IMR-90 (cell line): ENCODE data around the gene GALNT17. TPM values are rescaled to one million over a fixed set of nuclear protein-coding genes. Genes with fewer than 3 reads are reported as not detected.

Experiments used
- ATAC-seq: fragments of 200-7000 bp; cut with Tn5 transposase; 2 replicates; pipeline ENCODE4 v1.9.1; 2020; ENCODE audit warnings: low read depth, mild to moderate bottlenecking, moderate library complexity
- BruUV-seq: library from RNA; stranded (reverse); fragments of 400-500 nt; replicated peaks from 2 replicates; lab custom pipeline; 2021; lab: Mats Ljungman, UMichigan
- CTCF ChIA-PET: fragments of 300-600 bp; formaldehyde crosslinking; extraction: SDS; loops from one replicate; lab custom pipeline; 2021; ENCODE audit warnings: antibody characterized with exemption; lab: Yijun Ruan, JAX
- POLR2A ChIA-PET: fragments of 300-600 bp; sonication (Branson Sonifier 250); formaldehyde crosslinking; loops from one replicate; lab custom pipeline; 2022; ENCODE audit warnings: antibody characterized with exemption; ENCODE audit not compliant: unreplicated experiment; lab: Charles Lee
- DNase-seq: peaks from one replicate; pipeline ENCODE4 v3.0.0; 2013
- H2AFZ ChIP-seq: replicated peaks from 2 replicates; pipeline ENCODE3; 2013; ENCODE audit warnings: low read length, mild to moderate bottlenecking; ENCODE audit not compliant: poor library complexity
- H2AK5ac ChIP-seq: 2 replicates; pipeline ENCODE4 v1.6.1; 2013; ENCODE audit warnings: low read depth, low read length, inconsistent platforms
- H2AK9ac ChIP-seq: replicated peaks from 2 replicates; pipeline ENCODE3; 2013; ENCODE audit warnings: mild to moderate bottlenecking, low read depth, low read length, moderate library complexity; ENCODE audit not compliant: poor library complexity
- H2BK120ac ChIP-seq: 2 replicates; pipeline ENCODE4 v1.6.1; 2013; ENCODE audit warnings: low read depth, low read length, inconsistent platforms
- H2BK15ac ChIP-seq: 3 replicates; pipeline ENCODE4 v1.6.1; 2013; ENCODE audit warnings: low read depth, low read length, inconsistent platforms
- H2BK20ac ChIP-seq: 2 replicates; pipeline ENCODE4 v1.6.1; 2013; ENCODE audit warnings: low read depth, mild to moderate bottlenecking, inconsistent platforms, low read length, moderate library complexity
- H2BK5ac ChIP-seq: 2 replicates; pipeline ENCODE4 v1.6.1; 2013; ENCODE audit warnings: mild to moderate bottlenecking, low read depth, low read length, inconsistent platforms; ENCODE audit not compliant: poor library complexity, severe bottlenecking
- H3K14ac ChIP-seq: replicated peaks from 2 replicates; pipeline ENCODE4 v1.6.1; 2013; ENCODE audit warnings: low read depth, low read length, inconsistent platforms
- H3K18ac ChIP-seq: 2 replicates; pipeline ENCODE4 v1.6.1; 2013; ENCODE audit warnings: low read depth, low read length, control low read depth
- H3K23ac ChIP-seq: 2 replicates; pipeline ENCODE4 v1.6.1; 2013; ENCODE audit warnings: low read depth, low read length, inconsistent platforms
- H3K27ac ChIP-seq: 2 replicates; pipeline ENCODE4 v1.5.1; 2013; ENCODE audit warnings: mild to moderate bottlenecking, control low read depth, low read length; ENCODE audit not compliant: insufficient read depth
- H3K27me3 ChIP-seq: 2 replicates; pipeline ENCODE4 v1.6.1; 2013; ENCODE audit warnings: low read length; ENCODE audit not compliant: control insufficient read depth, insufficient read depth
- H3K36me3 ChIP-seq: 2 replicates; pipeline ENCODE4 v1.6.1; 2013; ENCODE audit warnings: low read length, mixed read lengths; ENCODE audit not compliant: control insufficient read depth, insufficient read depth
- H3K4ac ChIP-seq: 2 replicates; pipeline ENCODE4 v1.6.1; 2013; ENCODE audit warnings: low read depth, low read length, inconsistent platforms
- H3K4me1 ChIP-seq: 2 replicates; pipeline ENCODE4 v1.6.1; 2013; ENCODE audit warnings: low read length, mixed read lengths; ENCODE audit not compliant: control insufficient read depth, insufficient read depth
- H3K4me2 ChIP-seq: 2 replicates; pipeline ENCODE4 v1.6.1; 2013; ENCODE audit warnings: low read depth, mild to moderate bottlenecking, control low read depth, low read length, moderate library complexity
- H3K4me3 ChIP-seq: 2 replicates; pipeline ENCODE4 v1.5.1; 2013; ENCODE audit warnings: low read depth, mild to moderate bottlenecking, control low read depth, low read length, moderate library complexity; ENCODE audit not compliant: insufficient read depth
- H3K56ac ChIP-seq: 2 replicates; pipeline ENCODE4 v1.6.1; 2013; ENCODE audit warnings: low read length, inconsistent platforms; ENCODE audit not compliant: insufficient read depth; ENCODE audit errors: extremely low read depth
- H3K79me1 ChIP-seq, 2 experiments: 2 replicates each; pipeline ENCODE4 v1.6.1; 2013; ENCODE audit warnings: low read length in 2 of 2, inconsistent platforms in 1 of 2, low read depth in 1 of 2
- H3K9ac ChIP-seq: 2 replicates; pipeline ENCODE4 v1.6.1; 2013; ENCODE audit warnings: low read depth, low read length, control low read depth
- H3K9me1 ChIP-seq: 2 replicates; pipeline ENCODE4 v1.6.1; 2013; ENCODE audit warnings: low read length, inconsistent platforms; ENCODE audit not compliant: insufficient read depth
- H3K9me3 ChIP-seq: 2 replicates; pipeline ENCODE4 v1.6.1; 2013; ENCODE audit warnings: low read length; ENCODE audit not compliant: control insufficient read depth, insufficient read depth
- H4K20me1 ChIP-seq: 2 replicates; pipeline ENCODE4 v1.6.1; 2013; ENCODE audit warnings: low read length, inconsistent platforms; ENCODE audit not compliant: insufficient read depth
- H4K5ac ChIP-seq: 2 replicates; pipeline ENCODE4 v1.6.1; 2013; ENCODE audit warnings: mild to moderate bottlenecking, low read depth, low read length, control low read depth
- H4K8ac ChIP-seq, 2 experiments: 2 replicates each; pipeline ENCODE4 v1.6.1; 2013; ENCODE audit warnings: low read depth in 2 of 2, low read length in 2 of 2, control low read depth in 1 of 2, inconsistent platforms in 1 of 2
- H4K91ac ChIP-seq: 2 replicates; pipeline ENCODE4 v1.6.1; 2013; ENCODE audit warnings: low read depth, low read length, inconsistent platforms; ENCODE audit not compliant: insufficient read depth
- MAZ ChIP-seq: IDR thresholded peaks from 2 replicates; pipeline ENCODE4 v1.6.1; 2012; ENCODE audit warnings: low read depth, mild to moderate bottlenecking, low read length, improper control_type of control experiment, moderate library complexity, borderline replicate concordance
- NFE2L2 ChIP-seq: fragments of 150-350 bp; IDR thresholded peaks from 2 replicates; pipeline ENCODE4 v1.6.1; 2016; ENCODE audit warnings: low read depth, mild to moderate bottlenecking, low read length
- RCOR1 ChIP-seq: IDR thresholded peaks from 2 replicates; pipeline ENCODE4 v1.6.1; 2012; ENCODE audit warnings: mild to moderate bottlenecking, low read length, improper control_type of control experiment; ENCODE audit not compliant: insufficient replicate concordance
- SMC3 ChIP-seq: fragments of 150-350 bp; IDR thresholded peaks from 2 replicates; pipeline ENCODE4 v1.6.1; 2016; ENCODE audit warnings: low read depth, mild to moderate bottlenecking, antibody characterized with exemption, low read length, moderate library complexity
- WGBS, 2 experiments: methylation state at CpG; one replicate each; pipeline versions ENCODE4 v1.1.5 to v1.1.7; 2013; ENCODE audit warnings: missing lambda C conversion rate in 2 of 2; ENCODE audit not compliant: insufficient read length in 1 of 2; ENCODE audit errors: extremely low coverage in 2 of 2; 5-methylcytosine and 5-hydroxymethylcytosine counted together
- dilution Hi-C: fragments of 300-500 bp; cut with HindIII; formaldehyde crosslinking; loops from one replicate; pipeline ENCODE4 v1.14.3; 2018; ENCODE audit warnings: low sequenced_read_pairs; ENCODE audit not compliant: unreplicated experiment
- in situ Hi-C: fragments of 300-500 bp; cut with MboI; formaldehyde crosslinking; loops from 3 replicates; pipeline ENCODE4 v1.14.3; 2019; ENCODE audit warnings: low sequenced_read_pairs, inconsistent platforms, mixed read lengths
- intact Hi-C: fragments of 100-400 bp; cut with micrococcal nuclease; formaldehyde crosslinking; loops from 2 replicates; pipeline ENCODE4 v1.10.0; 2022
- polyA plus RNA-seq, 3 experiments: library from polyadenylated mRNA; depleted of rRNA; stranded (reverse); fragments of >200 nt; gene quantifications; 2 replicates each; pipeline ENCODE4 v1.2.3, GENCODE V29; 2012; ENCODE audit warnings: low replicate concordance in 1 of 3
- total RNA-seq: library from RNA; depleted of rRNA; stranded (reverse); fragments of >200 nt; gene quantifications from 2 replicates; pipeline ENCODE4 v1.2.3, GENCODE V29; 2012
- TF ChIP-seq, protein P1 (sequence below): fragments of 150-350 bp; IDR thresholded peaks from 2 replicates; pipeline ENCODE4 v1.6.1; 2017; ENCODE audit warnings: mild to moderate bottlenecking, antibody characterized with exemption, low read length, low read depth

The GALNT17 gene
- total and polyA plus RNA-seq, 2 of the 4 experiments (the other 2 are of a cell fraction) = not detected

DNA sequence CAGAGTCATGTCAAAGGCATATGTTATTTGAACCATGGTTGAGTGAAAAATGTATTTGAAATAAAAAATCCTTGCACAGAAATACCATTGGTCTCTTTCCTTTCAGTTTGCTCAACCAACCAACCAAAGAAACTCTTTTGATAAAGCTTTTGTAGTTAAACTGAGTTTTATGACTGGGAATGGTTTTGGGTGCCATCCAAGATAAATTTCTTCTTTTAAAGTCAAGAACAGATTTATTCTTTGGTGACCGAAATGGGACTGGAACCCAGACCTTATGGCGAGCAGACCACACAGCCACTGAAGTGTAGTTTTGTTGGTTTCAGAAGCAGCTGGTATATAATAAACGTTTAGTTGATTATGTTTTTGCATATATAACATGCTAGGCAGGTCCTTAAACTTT lies 2.8 kb upstream of the GALNT17 start:
- no peak for DNase-seq
- POLR2A ChIA-PET = no interaction called here
- no peak for ATAC-seq
- no peak overlapping the region for H3K14ac ChIP-seq
- no CpG with 5 or more reads among the region's 3 CpGs for WGBS, 2 experiments
- no peaks in the 10 kb centered on the region for H3K27me3 ChIP-seq
- no peak overlapping the region for H2BK5ac ChIP-seq
- H3K9ac ChIP-seq = no peak overlapping the region
- H3K36me3 ChIP-seq = no peaks in the 10 kb centered on the region
- CTCF ChIA-PET = no interaction called here
- H3K4me2 ChIP-seq = no peak overlapping the region
- intact Hi-C loops = no loop called here
- BruUV-seq = no TSS peak
- no peaks in the 10 kb centered on the region for H3K79me1 ChIP-seq
- H3K56ac ChIP-seq = no peak overlapping the region
- no peak for TF ChIP-seq SMC3
- TF ChIP-seq, protein P1, sequence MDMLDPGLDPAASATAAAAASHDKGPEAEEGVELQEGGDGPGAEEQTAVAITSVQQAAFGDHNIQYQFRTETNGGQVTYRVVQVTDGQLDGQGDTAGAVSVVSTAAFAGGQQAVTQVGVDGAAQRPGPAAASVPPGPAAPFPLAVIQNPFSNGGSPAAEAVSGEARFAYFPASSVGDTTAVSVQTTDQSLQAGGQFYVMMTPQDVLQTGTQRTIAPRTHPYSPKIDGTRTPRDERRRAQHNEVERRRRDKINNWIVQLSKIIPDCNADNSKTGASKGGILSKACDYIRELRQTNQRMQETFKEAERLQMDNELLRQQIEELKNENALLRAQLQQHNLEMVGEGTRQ = no peak
- no peak for TF ChIP-seq NFE2L2
- TF ChIP-seq RCOR1 = no peak
- TF ChIP-seq MAZ = no peak
- no peaks in the 10 kb centered on the region for H4K20me1 ChIP-seq
- H2AK5ac ChIP-seq = no peak overlapping the region
- H4K8ac ChIP-seq = no peak overlapping the region
- H4K91ac ChIP-seq = no peak overlapping the region
- no peak overlapping the region for H2AK9ac ChIP-seq
- dilution Hi-C loops = no loop called here
- H2AFZ ChIP-seq = no peak overlapping the region
- no peak overlapping the region for H4K5ac ChIP-seq
- no peaks in the 10 kb centered on the region for H3K9me1 ChIP-seq
- H2BK120ac ChIP-seq = no peak overlapping the region
- no peak overlapping the region for H2BK15ac ChIP-seq
- no peak overlapping the region for H3K4me3 ChIP-seq
- no peak overlapping the region for H3K4ac ChIP-seq
- no peak overlapping the region for H3K18ac ChIP-seq
- no peaks in the 10 kb centered on the region for H3K4me1 ChIP-seq
- peaks cover 4% of the 10 kb centered on the region for H3K9me3 ChIP-seq
- in situ Hi-C loops = no loop called here
- H3K23ac ChIP-seq = no peak overlapping the region
- no peak overlapping the region for H3K27ac ChIP-seq
- H2BK20ac ChIP-seq = no peak overlapping the region
